Stimulated activated effector memory CD8-positive, alpha-beta T cell treated with anti-CD3 and anti-CD28 coated beads, Interleukin-12 subunit alpha, Interleukin-12 subunit beta, amount 100 ng/mL, for 72 hours (primary cell): ENCODE results near the gene RPS6KA2.
A peak's percentile ranks its signal among the peaks of the same experiment; 100 is the strongest.

Experiments used
- ATAC-seq: fragments of 150-1000 bp; cut with Tn5 transposase; 2 replicates; pipeline ENCODE4 v1.10.0; 2021
- DNase-seq, 2 donors: peaks; one replicate each; pipeline ENCODE4 v3.0.0; 2021 to 2022; ENCODE audit warnings: low spot score in 2 of 2
- H3K27ac Mint-ChIP-seq: one replicate; pipeline ENCODE4 v1.8.0; 2022; ENCODE audit warnings: mild to moderate bottlenecking, mixed read lengths
- H3K36me3 Mint-ChIP-seq: one replicate; pipeline ENCODE4 v1.8.0; 2022; ENCODE audit warnings: mild to moderate bottlenecking, mixed read lengths
- H3K4me1 Mint-ChIP-seq: one replicate; pipeline ENCODE4 v1.8.0; 2022; ENCODE audit warnings: mixed read lengths
- H3K4me3 Mint-ChIP-seq: one replicate; pipeline ENCODE4 v1.8.0; 2022; ENCODE audit warnings: mild to moderate bottlenecking, mixed read lengths
- H3K9me3 Mint-ChIP-seq: one replicate; pipeline ENCODE4 v1.8.0; 2022; ENCODE audit warnings: mixed read lengths

Gene RPS6KA2

GRCh38 chr6:166555086-166555485 is 72.0 kb downstream of the RPS6KA2 start:
- H3K27ac Mint-ChIP-seq = no peak overlapping the region
- DNase-seq = no peak
- no peaks in the 10 kb centered on the region for H3K36me3 Mint-ChIP-seq
- no peak overlapping the region for H3K4me3 Mint-ChIP-seq
- H3K4me1 Mint-ChIP-seq = peaks cover 6% of the 10 kb centered on the region
- ATAC-seq = no peak
- peaks cover 10% of the 10 kb centered on the region for H3K9me3 Mint-ChIP-seq

DNA sequence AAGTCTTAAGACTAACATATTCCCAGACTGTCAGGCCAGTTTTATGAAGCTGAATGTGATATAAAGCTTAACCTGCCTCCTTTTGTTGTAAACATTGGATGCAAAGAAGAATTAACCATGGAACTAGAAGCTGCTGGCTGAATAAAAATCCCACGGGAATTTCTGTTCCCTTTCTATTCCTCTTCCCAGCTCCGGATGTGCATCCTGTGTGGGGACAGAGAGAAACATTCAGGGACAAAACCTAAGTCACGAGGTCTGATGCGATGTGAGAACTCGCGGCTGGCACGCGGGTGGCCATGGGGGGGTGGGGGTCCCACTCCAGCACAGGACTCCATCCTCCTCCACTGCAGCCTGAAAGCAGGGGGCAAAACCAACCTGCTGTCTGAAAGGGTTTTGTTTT is 72.7 kb downstream of the RPS6KA2 start:
- Mint-ChIP-seq H3K4me1 (peaks cover 6% of the 10 kb centered on the region), H3K27ac (no peak overlapping the region), H3K36me3 (no peaks in the 10 kb centered on the region), H3K9me3 (peaks cover 4% of the 10 kb centered on the region), H3K4me3 (no peak overlapping the region)
- no peak for ATAC-seq
- no peak for DNase-seq

DNA sequence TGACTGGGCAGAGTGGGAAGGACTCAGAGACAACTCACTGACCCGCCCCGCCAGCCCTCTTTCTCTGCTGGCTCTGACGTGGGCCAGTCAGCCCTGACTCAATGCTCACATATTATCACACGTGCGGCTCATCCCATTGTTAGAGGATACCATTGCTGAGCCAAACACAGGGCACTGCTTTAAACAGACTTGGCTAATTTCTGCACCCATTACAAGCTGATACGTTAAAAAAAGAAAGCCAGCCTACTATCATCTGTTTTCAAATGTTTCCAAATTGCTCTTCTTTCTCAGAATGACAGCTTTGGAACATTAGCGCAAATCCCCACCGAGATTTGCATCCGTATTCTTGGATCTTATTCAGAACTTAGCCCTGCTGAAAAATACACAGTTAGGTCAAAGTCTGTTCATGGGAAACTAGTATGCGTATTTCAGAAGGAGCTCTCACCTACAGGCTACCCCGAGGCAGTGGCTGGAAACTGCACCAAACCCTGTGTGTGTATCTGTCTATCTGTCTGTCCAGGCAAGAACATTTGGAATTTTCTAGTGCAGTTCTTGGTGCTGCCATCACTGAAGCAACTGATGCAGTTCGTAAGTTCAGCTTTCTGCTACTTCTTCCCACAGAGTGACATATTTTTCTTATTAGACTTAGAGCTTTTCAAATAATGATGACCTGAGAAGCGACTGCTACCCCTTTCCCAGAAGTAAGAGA is 73.3 kb downstream of the RPS6KA2 start:
- DNase-seq (no peak), ATAC-seq (no peak)
- no peaks in the 10 kb centered on the region for H3K9me3 Mint-ChIP-seq

DNA sequence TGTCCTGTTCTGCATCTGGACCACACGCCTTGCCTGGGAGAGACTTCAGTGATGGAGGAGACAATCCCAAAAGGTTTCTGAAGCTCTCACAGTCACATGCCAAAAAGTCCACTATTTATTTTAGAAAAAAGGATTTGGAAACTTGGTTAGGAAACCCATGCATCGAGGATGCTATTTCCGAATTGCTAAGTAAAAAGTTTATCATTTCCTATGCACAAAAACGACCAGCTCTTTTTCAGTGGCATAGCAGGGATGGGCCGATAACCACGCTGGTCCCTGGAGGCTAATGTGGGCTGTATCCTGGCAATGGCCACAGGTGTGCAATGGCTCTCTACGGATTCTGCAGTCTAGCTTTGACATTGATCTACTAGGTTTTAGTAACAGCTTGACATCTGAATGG is 74.5 kb downstream of the RPS6KA2 start:
- no peaks in the 10 kb centered on the region for H3K9me3 Mint-ChIP-seq
- H3K4me1 Mint-ChIP-seq = peaks cover 6% of the 10 kb centered on the region
- no peak for DNase-seq
- no peak overlapping the region for H3K27ac Mint-ChIP-seq
- H3K36me3 Mint-ChIP-seq = no peaks in the 10 kb centered on the region
- H3K4me3 Mint-ChIP-seq = no peak overlapping the region
- ATAC-seq = no peak

More for the DNA sequence above, 73.3 kb downstream of the RPS6KA2 start:
- Mint-ChIP-seq H3K36me3 (no peaks in the 10 kb centered on the region), H3K4me3 (no peak overlapping the region), H3K27ac (no peak overlapping the region), H3K4me1 (peaks cover 6% of the 10 kb centered on the region)

DNA sequence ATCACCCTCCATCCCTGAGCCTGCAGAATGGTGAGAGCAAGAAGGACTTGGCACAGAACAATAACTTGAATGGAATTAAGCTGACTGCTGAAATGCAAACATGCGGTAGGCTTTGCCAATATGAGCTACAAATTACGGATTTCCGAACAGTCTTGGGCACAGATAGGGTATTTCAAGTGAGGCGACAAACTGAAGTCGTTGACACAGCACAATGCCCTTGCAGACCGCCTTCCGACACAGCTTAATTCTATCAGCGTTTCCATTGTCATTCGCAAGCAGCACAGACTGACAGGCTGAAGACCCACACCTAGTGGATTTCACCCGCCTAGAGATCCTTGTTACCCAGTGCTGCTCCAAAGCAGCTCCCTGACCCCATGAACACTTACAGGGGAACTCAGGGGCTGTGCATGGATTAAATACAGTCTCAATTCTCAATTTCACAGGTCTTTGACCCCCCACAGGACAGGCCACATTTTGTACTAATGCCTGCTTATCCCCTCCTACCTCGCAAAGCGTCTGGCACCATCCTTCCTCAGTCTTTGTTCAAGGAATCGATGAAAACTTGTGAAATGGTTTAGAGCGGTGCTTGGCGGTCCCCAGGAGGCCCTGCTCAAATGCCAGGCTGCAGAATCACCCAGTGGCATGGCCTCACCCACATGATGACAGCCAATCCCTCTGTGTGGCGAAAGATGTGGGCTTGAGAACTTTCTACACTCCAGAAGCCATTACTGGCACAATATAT is 75.1 kb downstream of the RPS6KA2 start:
- no peaks in the 10 kb centered on the region for H3K9me3 Mint-ChIP-seq
- no peak for DNase-seq
- no peaks in the 10 kb centered on the region for H3K36me3 Mint-ChIP-seq
- peaks cover 2% of the 10 kb centered on the region for H3K4me1 Mint-ChIP-seq
- H3K4me3 Mint-ChIP-seq = no peak overlapping the region
- ATAC-seq = no peak
- no peak overlapping the region for H3K27ac Mint-ChIP-seq

GRCh38 chr6:166546653-166547052 is 80.4 kb downstream of the RPS6KA2 start:
- Mint-ChIP-seq H3K27ac (no peak overlapping the region), H3K4me1 (peaks cover 7% of the 10 kb centered on the region), H3K4me3 (no peak overlapping the region), H3K9me3 (no peaks in the 10 kb centered on the region), H3K36me3 (peaks cover 2% of the 10 kb centered on the region)
- ATAC-seq (no peak), DNase-seq (no peak)

- DNase-seq = no peak
- H3K9me3 Mint-ChIP-seq = no peaks in the 10 kb centered on the region
- peaks cover 19% of the 10 kb centered on the region for H3K4me1 Mint-ChIP-seq
Observed at GRCh38 chr6:166545156-166546034, 81.7 kb downstream of the RPS6KA2 start.

DNA sequence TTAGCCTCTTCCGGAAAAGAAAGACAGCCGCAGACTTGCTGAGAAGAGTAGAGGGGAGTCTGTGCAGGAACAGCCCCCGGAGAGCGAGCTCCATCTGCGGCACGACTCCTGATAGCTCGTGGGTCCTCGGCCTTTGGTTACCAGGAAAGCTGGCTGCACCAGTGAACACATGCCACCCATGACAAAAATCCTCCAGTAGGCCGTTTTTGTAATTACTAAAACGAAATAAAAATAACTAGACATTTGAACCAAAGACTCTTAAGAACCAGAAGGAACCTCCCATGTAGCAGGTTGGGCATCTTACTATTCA is 82.8 kb downstream of the RPS6KA2 start:
- H3K4me1 Mint-ChIP-seq = peaks cover 26% of the 10 kb centered on the region
- H3K27ac Mint-ChIP-seq = no peak overlapping the region
- H3K4me3 Mint-ChIP-seq = no peak overlapping the region
- no peak for DNase-seq
- no peaks in the 10 kb centered on the region for H3K9me3 Mint-ChIP-seq
- peaks cover 12% of the 10 kb centered on the region for H3K36me3 Mint-ChIP-seq
- no peak for ATAC-seq

More at GRCh38 chr6:166545156-166546034, 81.7 kb downstream of the RPS6KA2 start:
- no peak for ATAC-seq
- Mint-ChIP-seq H3K27ac (peak overlapping the region; percentile 40), H3K36me3 (peaks cover 12% of the 10 kb centered on the region), H3K4me3 (no peak overlapping the region)

- peaks cover 12% of the 10 kb centered on the region for H3K36me3 Mint-ChIP-seq
- H3K27ac Mint-ChIP-seq = no peak overlapping the region
- H3K4me3 Mint-ChIP-seq = no peak overlapping the region
- no peak for DNase-seq
- ATAC-seq = no peak
- no peaks in the 10 kb centered on the region for H3K9me3 Mint-ChIP-seq
- H3K4me1 Mint-ChIP-seq = peaks cover 28% of the 10 kb centered on the region
Observed at GRCh38 chr6:166543603-166544295, 83.3 kb downstream of the RPS6KA2 start.

GRCh38 chr6:166542580-166542912 is 84.5 kb downstream of the RPS6KA2 start:
- Mint-ChIP-seq H3K27ac (peak overlapping the region; percentile 94), H3K9me3 (no peaks in the 10 kb centered on the region), H3K4me3 (no peak overlapping the region), H3K4me1 (peaks cover 28% of the 10 kb centered on the region), H3K36me3 (peaks cover 12% of the 10 kb centered on the region)
- DNase-seq = no peak
- no peak for ATAC-seq

- Mint-ChIP-seq H3K9me3 (no peaks in the 10 kb centered on the region), H3K4me3 (peak overlapping the region; percentile 78), H3K27ac (peak overlapping the region; percentile 94), H3K36me3 (peaks cover 12% of the 10 kb centered on the region), H3K4me1 (peaks cover 28% of the 10 kb centered on the region)
- ATAC-seq = no peak
- no peak for DNase-seq
Observed at GRCh38 chr6:166541876-166542579, 85.0 kb downstream of the RPS6KA2 start.

DNA sequence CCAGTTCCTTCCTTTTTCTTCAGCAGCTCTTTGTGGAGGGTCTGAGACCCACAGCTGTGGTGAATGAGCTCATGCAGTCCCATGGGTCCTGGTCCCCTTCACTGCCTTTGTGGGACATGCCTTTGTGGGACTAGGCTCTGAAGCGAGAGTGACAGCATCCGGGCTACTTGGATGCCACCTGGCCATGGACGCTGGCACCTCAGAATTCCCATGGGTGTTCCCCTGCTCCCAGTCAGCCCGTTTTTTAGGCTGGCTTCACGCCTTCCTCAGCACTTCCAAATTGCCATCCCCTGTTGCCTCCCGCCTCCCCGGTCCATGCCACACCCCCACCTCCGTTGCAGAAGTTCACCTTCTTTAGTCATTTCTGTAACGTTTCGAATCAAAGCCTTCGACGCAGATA is 85.7 kb downstream of the RPS6KA2 start:
- Mint-ChIP-seq H3K4me1 (peaks cover 28% of the 10 kb centered on the region), H3K36me3 (peaks cover 12% of the 10 kb centered on the region), H3K27ac (peak overlapping the region; percentile 94), H3K9me3 (no peaks in the 10 kb centered on the region), H3K4me3 (peak overlapping the region; percentile 78)
- DNase-seq (no peak), ATAC-seq (peak; percentile 56)

GRCh38 chr6:166540631-166541331 is 86.3 kb downstream of the RPS6KA2 start:
- Mint-ChIP-seq H3K36me3 (peaks cover 12% of the 10 kb centered on the region), H3K27ac (peak overlapping the region; percentile 94), H3K4me1 (peaks cover 28% of the 10 kb centered on the region), H3K9me3 (no peaks in the 10 kb centered on the region), H3K4me3 (peak overlapping the region; percentile 78)
- ATAC-seq (peak; percentile 97), DNase-seq (peak; percentile 35 to 72)

- Mint-ChIP-seq H3K36me3 (peaks cover 12% of the 10 kb centered on the region), H3K4me3 (no peak overlapping the region), H3K9me3 (no peaks in the 10 kb centered on the region), H3K27ac (no peak overlapping the region), H3K4me1 (peaks cover 28% of the 10 kb centered on the region)
- DNase-seq = no peak
- no peak for ATAC-seq
Observed at GRCh38 chr6:166539543-166539942, 87.5 kb downstream of the RPS6KA2 start.
